VCaP (cell line): ENCODE measurements around the gene PODN.

Source experiments
- H3K27ac ChIP-seq: fragments of 450-650 bp; 2 replicates; pipeline ENCODE4 v1.5.1; 2017
- CTCF ChIP-seq: fragments of 450-650 bp; conservative IDR thresholded peaks from 2 replicates; pipeline ENCODE4 v1.5.1; 2017; ENCODE audit warnings: mild to moderate bottlenecking, moderate library complexity

The PODN gene

GRCh38 chr1:53114581-53115400 is 52.8 kb downstream of the PODN start:
- no peak for TF ChIP-seq CTCF
- H3K27ac ChIP-seq = peak overlapping the region; percentile 99; the same call in 1 of the 2 replicates

GRCh38 chr1:53115403-53116306 is 53.6 kb downstream of the PODN start:
- TF ChIP-seq CTCF = no peak
- H3K27ac ChIP-seq = peak overlapping the region; percentile 99

DNA sequence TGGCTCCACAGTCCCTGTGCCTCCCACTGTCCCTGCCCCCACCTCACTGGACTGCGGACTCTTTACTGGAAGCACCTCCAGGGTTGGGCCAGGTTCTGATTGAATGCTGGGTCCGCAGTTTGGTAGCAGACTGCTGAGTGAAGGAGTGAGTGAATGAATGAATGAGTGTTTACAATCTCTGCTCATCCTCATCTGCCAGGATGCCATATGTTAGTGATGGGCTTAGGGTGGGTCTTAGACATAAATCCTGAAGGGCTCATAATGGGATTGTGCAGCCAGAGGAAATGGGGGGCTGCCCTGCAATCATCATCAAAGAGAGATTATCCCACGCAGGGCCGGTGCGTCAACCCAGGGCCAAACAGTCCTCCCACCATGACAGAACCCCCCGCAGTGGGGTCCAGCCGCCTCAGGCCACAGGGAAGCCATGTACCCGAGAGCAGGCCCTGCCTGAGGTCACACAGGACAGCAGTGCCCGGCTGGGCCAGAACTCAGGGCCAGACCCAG is 54.3 kb downstream of the PODN start:
- TF ChIP-seq CTCF = no peak
- H3K27ac ChIP-seq = peak overlapping the region; percentile 99

DNA sequence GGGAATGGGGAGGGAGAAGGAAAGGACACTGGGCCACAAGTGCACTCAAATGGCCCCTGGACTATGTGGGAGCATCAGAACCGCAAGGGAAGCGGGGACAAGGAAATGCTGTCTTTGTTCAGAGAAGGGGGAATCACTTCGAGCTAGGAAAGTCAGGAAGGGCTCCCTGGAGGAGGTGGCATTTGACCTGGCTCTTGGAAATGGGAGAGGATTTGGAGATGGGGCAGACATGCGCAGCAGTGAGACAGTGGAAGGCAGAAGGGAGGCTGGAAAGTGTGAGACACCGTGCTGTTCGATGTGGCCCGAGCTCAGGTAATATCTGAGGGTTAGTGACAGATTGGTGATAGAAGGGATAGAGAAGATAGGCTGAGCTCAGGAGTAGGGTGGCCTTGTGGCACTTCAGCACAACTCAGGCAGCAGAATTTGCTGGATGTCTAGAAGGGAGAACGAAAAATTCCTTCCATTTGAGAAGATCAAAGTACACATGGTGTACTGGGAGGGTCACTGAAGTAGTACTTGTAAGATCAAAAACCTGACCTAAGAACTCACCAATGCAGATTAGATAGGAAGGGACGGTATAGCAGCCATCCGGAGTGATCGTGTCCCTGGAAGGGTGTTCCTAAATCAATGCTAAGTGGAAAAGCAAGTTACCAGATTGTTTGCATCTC is 55.1 kb downstream of the PODN start:
- H3K27ac ChIP-seq = peak overlapping the region; percentile 99; the same call in 1 of the 2 replicates

DNA sequence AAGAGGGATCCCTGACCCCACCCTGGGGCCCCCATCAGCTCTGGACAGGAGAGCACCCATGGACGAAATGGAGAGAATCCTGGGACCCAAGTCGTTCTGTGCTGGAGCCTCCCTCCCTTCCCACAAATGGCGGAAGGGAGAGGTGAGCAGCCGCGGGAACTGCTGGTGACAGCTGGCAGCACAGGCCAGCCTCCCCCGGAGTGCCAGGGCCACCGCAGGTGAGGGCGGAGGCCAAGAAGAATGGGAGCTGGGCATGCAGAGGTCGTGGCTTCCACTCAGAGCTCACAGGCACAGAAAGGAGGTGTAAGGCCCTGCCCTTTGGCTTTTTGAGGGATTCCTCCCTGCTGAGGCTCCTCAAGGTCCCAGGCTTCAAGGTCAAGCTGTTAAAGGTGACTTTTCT is 55.8 kb downstream of the PODN start:
- H3K27ac ChIP-seq = no peak overlapping the region
- no peak for TF ChIP-seq CTCF

More for the DNA sequence above, 55.1 kb downstream of the PODN start:
- TF ChIP-seq CTCF = no peak

- TF ChIP-seq CTCF = no peak
Measured at GRCh38 chr1:53120659-53121058, 58.6 kb downstream of the PODN start.

More at GRCh38 chr1:53120659-53121058, 58.6 kb downstream of the PODN start:
- no peak overlapping the region for H3K27ac ChIP-seq
